SIG-M5 (cell line): Measurements from ENCODE around the gene PLCXD1.
"Not testable (repeated sequence)": the region's sequence is repeated elsewhere in the genome, so short reads cannot be mapped to it uniquely, and the experiment has no call there.

ENCODE experiments used
- DNase-seq: peaks from one replicate; lab custom pipeline; 2025; lab: John Stamatoyannopoulos, UW

Gene PLCXD1, protein sequence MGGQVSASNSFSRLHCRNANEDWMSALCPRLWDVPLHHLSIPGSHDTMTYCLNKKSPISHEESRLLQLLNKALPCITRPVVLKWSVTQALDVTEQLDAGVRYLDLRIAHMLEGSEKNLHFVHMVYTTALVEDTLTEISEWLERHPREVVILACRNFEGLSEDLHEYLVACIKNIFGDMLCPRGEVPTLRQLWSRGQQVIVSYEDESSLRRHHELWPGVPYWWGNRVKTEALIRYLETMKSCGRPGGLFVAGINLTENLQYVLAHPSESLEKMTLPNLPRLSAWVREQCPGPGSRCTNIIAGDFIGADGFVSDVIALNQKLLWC

DNA sequence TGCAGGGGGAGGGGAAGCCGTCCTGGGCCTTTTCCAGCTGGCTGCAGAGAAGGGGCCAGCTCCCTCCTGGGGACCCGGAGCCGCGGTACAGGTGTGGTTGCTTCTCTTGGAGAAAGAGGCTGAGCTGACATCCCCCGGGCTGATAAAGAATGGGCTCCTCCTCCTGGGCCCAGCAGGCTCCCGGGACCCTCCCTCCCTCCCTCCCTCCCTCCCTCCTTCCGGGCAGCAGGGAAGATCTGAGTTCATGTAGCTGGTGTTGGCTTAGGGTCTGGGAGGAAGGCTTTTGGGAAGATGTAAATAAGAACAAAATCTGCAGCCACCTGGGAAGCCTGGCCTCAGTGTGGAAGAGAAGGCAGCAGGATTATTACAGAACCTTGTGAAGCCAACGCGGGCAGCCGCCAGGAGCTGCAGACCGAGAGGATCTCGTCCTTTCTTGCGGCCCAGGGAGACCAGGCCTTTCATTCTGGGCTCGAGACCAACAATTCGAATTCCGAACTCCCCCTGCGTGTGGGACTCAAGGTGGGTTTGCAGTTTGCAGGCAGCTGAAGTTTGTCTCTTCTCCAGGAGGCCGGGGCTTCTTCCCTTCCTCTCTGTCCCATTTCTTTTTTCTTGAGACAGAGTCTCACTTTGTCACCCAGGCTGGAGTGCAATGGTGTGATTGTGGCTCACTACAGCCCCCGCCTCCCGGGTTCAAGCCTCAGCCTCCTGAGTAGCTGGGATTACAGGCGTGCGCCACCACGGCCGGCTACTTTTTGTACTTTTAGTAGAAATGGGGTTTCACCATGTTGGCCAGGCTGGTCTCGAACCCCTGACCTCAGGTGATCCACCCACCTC is at the start of gene PLCXD1:
PLCXD1 (plus strand) TSS at position 216 of the 834 bp plus-strand sequence. CDS start 2,807 bp downstream, outside the sequence.
- no peak for DNase-seq

DNA sequence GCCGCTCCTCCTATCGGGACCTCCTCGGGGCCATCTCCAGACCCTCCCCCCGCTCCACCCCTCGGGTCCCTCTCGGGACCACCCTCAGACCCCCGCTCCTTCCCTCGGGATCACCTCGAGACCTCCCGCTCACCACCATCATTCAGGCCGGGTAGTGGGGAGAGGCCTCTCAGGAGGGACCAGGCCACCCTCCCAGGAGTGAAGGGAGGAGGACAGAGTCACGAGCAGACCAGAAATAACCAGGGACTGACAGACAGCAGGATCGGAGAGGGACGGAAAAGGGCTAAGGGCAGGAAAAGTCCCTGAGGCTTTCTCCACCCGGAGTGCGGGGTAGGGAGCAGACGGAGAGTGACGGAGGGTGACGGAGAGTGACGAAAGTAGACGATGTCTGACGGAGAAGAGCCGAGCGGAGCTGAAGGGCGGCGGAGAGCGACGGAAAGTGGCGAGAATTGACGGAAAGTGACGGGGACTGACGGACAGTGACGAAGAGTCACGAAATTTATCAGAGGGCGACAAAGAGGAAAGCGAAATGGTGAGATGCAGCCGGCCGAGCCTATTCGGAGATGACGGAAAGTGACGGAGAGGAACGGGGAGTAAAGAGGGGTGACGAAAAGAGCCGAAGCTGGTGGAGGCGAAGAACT is 49.4 kb upstream of the PLCXD1 start:
- DNase-seq: not testable (repeated sequence)

DNA sequence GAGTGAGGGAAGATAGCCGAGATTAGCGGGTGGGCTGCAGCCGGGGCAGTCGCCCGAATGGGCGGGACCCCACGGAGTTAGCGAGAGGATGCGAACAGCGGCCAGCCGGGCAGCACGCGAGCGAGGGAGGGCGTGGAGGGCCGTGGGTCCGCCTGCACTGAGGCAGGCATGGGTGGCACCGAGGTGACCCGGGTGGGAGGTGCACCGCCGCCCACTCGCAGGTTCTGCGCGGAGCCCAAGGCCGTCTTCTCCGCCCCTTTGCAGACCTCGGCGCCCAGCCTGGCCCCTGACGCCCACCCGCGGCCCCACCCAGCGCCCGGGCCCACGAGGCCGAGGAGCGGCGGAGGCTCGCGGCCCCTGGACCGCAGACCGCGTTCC is 48.9 kb upstream of the PLCXD1 start:
- DNase-seq: not testable (repeated sequence)

DNA sequence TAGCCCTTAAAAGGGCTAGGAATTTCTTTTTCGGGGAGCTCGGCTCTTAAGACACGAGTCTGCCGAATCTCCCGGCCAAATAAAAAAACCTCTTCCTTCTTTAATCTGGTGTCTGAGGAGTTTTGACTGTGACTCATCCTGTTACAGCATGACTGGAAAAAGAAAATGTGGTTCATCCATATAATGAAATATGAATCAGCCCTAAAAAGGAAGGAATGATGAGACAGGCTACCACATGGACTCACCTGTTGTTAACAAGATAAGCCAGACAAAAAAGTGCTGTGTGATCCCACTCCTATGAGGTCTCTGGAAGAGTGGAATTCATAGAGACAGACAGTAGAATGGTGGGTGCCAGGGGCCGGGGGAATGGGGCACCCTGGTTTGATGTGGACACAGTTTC is 45.0 kb upstream of the PLCXD1 start:
- not testable (repeated sequence) for DNase-seq

DNA sequence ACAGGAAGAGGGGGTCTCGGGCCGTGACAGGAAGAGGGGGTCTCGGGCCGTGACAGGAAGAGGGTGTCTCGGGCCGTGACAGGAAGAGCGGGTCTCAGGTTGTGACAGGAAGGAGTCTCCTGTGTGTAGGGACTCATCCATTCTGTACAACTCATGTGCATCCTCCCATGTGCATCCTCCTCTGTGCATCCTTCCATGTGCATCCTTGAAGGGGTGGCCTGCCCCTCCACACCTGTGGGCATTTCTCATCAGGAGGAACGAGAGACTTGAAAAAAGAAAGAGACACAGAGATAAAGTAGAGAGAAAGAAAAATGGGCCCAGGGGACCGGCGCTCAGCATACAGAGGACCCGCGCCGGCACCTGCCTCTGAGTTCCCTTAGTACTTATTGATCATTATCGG is 30.2 kb upstream of the PLCXD1 start:
- no peak for DNase-seq

DNA sequence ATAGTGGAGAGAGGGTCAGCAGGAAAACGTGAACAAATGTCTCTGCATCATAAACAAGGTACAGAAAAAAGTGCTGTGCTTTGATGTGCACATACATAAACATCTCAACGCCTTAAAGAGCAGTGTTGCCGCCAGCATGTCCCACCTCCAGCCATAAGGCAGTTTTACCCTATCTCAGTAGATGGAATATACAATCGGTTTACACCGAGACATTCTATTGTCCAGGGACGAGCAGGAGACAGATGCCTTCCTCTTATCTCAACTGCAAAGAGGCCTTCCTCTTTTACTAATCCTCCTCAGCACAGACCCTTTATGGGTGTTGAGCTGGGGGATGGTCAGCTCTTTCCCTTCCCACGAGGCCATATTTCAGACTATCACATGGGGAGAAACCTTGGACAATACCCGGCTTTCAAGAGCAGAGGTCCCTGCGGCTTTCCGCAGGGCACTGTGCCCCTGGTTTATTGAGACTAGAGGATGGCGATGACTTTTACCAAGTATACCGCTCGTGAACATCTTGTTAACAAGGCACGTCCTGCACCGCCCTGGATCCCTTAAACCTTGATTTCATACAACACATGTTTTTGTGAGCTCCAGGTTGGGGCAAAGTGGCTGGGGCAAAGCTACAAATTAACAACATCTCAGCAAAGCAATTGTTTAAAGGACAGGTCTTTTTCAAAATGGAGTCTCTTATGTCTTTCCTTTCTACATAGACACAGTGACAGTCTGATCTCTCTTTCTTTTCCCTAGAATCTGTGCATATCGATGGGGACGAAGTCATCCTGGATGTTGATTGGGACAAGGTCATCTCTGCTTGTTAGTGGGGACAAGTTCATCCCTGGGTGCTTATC is 29.6 kb upstream of the PLCXD1 start:
- DNase-seq: not testable (repeated sequence)

DNA sequence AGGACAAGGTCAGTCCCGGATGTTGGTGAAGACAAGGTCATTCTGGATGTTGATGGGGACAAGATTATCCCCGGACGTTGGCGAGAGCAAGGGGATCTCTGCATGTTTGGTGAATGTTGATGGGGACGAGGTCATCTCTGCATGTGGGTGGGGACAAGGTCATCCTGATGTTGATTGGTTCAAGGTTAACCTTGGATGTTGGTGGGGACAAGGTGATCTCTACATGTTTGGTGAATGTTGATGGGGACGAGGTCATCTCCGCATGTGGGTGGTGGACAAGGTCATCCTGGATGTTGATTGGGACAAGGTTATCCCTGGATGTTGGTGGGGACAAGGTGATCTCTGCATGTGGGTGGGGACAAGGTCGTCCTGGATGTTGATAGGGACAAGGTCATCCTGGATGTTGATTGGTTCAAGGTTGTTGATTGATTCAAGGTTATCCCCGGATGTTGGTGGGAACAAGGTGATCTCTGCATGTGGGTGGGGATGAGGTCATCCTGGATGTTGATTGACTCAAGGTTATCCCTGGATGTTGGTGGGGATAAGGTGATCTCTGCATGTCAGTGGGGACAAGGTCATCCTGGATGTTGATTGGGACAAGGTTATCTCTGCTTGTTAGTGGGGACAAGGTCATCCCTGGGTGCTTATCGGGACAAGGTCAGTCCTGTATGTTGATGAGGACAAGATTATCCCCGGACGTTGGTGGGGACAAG is 28.8 kb upstream of the PLCXD1 start:
- no peak for DNase-seq

DNA sequence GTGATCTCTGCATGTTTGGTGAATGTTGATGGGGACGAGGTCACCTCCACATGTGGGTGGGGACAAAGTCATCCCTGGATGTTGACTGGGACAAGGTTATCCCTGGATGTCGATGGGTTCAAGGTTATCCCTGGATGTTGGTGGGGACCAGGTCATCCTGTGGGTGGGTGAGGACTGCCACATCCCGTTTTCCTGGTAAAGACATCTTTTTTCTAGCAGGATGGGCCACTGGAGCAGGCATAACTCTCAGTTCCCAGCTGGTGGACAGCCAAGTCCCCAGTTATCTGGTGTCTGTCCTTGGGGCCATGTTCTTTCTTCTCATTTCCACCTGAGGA is 28.3 kb upstream of the PLCXD1 start:
- DNase-seq: no peak

DNA sequence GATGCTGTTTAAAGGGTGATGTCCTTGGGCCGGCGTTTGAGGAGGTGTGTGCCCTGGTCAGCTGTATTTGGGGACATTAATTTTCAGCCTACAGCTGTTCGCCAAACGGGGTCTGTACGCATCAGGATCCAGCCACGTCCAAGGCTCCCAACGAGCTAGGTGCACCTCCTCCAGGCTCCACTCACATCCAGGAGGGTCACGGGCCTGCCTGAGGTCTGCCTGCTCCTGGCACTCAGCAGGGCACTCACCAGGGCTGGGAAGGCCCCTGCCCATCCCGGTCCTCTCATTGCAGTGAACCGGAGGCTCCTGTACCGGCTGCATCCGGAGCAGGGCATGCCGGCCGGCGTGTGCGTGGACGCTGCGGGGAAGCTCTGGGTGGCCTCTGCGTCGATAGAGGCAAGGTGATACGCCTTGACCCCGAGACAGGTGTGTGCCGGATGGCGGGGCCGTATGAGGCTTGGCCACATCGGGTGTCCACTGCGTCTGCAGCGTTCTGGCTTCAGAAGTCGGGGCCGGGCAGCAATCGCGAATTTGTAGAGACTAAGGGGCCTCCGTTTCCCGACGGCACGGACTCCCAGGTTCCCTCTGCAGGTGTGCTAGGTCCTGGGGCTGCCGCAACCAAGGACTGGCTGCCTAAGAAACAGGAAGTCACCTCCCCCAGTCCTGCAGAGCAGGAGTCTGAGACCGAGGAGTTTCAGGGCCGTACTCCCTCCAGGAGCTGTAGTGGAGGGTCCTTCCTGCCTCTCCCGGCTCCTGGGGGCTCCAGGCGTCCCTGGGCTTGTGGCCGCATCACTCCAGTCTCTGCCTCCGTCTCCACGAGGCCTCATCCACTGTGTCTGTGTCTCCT is 27.5 kb upstream of the PLCXD1 start:
- DNase-seq: no peak

DNA sequence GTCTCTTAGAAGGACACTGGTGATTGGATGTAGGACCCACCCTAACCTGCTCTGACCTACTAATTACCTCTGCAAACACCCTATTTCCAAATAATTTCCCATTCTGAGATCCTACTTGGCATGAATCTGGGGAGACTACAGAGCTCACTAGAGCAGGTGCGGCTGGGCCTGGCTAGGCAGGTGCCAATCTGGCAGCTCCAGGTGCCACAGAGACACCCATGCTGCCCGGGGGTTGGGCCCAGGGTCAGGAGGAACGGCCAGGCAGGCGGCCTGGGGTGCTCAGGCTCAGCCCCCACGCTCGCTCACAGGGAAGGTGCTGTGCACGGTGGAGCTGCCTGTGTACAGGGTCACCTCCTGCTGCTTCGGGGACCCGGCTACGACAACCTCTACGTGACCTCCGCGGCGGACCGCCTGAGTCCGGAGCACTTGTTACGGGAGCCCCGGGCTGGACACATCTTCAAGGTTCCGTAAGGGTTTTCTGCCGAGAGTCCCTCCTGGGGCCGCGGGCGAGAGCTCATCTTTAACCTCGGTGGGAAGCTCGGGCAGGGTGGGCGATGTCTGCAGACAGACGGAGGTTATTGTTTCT is 26.5 kb upstream of the PLCXD1 start:
- no peak for DNase-seq

DNA sequence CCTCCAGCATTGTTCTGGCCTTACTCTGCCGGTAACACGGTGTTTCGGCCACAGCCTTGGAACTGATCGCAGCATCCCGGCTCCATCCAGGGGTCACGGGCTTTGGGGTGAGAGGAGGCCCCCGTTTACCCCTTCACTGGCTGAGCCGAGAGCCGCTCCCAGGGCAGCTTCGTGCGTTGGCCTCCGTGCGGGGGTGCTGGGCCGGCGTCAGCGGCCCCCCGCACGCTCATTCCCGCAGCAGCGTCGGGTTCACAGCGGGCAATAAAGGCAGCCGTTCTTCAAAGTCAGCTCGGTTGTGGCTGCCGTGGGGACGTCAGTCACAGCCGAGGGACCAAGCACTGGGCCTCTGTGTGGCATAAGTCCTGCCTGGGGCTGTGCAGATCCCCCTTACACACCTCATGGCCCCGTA is 25.3 kb upstream of the PLCXD1 start:
- DNase-seq: no peak

DNA sequence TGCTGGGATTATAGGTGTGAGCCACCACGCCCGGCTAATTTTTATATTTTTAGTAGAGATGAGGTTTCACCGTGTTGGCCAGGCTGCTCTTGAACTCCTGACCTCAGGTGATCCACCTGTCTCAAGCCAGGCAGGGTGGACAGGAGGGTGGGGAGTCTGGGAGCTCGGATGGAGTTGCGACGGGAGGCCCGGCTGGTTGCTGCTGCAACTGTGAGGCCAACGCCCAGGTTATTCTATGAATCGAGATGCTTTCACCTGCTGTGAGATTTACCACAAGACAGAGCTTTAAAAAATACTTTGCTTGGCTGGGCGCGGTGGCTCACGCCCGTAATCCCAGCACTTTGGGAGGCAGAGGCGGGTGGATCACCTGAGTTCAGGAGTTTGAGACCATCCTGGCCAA is 24.1 kb upstream of the PLCXD1 start:
- DNase-seq: not testable (repeated sequence)

DNA sequence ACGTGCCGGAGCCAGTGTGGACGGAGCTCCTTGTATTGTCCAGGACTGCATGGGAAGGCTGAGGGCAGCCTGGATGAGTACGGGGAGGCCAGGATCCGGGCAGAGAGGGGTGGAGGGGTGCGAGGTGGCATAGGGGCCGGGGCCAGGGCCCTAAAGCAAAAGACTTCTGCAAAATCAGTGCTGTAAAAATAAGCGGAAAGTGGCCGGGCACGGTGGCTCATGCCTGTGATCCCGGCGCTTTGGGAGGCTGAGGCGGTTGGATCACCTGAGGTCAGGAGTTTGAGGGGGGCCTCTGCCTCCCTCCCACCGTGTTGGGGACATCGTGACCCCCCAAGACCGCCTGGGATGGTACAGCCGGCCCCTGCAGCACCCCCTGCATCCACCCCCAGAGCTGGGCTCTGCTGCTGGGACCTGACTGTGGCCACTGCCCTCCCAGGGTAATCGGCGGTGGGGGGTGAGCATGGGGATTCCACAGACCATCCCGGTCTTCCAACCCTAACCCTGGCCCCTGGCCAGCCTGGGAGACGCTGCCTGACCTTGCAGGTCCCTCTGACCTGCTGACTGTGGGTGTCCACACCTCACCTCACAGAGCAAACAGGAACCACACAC is 23.4 kb upstream of the PLCXD1 start:
- no peak for DNase-seq

DNA sequence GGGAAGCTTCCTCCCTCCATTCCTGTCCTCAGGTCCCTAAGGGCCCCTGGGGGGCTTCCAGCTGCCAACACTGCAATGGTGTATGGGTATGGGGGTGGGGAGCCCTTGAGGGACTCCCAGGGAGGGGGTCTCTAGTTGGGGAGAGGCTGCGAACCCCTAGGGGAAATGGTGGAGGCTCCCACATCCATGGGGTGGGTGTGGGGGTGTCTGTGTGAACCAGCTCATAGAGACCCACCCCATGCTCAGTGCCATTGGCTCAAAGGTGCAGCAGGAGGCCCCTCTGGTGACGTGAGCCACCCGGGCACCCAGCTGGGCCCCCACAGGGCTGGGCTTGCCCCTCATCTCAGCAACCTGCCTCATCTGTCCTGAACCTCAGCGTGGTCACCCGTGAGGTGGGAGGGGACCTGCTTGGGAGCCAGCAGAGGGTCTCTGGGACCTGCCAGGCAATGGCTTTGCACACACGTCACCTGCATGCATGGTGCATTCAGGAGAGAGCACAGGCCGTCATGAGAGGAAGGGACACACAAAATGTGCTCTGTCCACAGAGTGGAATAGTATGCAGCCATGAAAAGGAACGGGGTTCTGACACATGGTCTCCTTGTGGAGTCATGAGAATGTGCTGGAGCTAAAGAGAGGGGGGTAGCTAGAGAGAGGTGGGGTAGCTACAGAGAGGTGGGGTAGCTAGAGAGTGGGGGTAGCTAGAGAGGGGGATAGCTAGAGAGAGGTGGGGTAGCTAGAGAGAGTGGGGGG is 22.7 kb upstream of the PLCXD1 start:
- DNase-seq: no peak

DNA sequence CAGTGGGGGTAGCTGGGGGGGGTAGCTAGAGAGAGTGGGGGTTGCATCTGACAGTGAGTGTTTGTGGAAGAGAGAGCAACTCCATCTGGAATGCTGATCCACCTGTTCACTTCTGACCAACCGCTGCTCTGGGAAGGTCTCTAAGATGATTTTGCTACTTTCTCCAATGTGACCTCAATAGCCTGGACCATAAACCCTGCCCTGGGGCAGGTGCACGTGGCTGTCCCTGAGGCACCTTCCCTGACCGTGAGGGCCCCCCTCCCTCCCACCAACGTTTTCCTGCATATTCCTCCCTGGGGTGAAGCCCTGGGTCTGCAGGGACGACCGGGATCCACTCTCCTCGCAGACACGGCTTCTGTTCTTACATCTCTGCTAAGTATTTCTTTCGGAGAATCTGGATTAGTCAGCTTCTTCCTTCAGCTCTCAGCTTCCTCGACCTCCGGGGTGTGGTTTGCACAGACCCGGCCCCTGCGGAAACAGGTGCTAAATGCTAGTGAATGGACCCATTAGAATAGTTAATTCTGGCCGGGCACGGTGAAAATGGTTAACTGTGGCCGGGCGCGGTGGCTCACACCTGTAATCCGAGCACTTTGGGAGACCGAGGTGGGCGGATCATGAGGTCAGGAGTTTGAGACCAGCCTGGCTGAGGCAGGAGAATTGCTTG is 21.4 kb upstream of the PLCXD1 start:
- no peak for DNase-seq

DNA sequence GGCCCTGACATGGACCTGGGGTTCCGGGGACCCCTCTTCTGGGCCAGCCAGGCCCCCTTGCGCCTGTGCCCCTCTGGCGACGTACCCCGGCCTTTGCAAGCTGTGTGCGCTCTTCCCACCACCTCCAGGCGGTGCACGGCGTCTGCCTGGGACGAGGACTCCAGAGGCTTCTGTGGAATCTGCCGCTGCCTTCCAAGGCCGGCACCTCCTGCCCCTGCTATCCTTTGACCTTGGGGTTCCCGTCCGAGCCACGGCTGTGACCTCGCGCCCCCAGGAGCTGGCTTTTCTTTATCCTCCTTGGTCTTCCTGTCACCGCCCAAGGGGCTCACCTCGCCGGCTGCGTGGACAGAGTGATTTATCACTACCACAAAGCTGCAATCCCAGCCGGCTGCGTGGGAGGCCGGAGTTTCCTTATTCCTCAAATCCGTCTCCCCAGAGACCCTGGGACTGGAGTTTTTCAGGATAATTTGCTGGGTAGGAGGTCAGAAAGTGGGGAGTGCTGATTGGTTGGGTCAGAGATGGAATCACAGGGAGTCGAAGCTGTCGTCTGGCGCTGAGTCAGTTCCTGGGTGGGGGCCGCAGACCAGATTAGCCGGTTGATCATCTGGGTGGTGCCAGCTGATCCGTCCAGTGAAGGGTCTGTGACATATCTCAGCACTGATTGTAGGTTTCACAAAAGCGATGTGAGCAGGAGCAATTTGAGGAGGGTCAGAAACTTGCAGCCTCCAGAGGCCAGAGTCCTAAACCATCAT is 19.8 kb upstream of the PLCXD1 start:
- no peak for DNase-seq

DNA sequence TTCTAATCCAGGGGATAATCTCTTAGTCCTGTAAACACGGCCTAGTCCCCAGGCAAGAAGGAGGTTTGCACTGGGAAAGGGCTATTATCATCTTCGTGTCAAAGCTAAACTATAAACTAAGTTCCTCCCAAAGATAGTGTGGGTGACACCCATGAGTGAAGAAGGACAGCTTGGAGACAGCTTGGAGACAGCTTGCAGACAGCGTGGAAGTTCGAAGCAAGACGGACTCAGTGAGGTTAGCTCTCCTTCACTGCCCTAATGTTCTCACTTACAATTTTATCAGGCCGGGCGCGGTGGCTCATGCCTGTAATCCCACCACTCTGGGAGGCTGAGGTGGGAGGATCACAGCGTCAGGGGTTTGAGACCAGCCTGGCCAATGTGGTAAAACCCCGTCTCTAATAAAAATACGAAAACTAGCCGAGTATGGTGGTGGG is 19.2 kb upstream of the PLCXD1 start:
- DNase-seq: no peak
